ENCODE results near the gene LAYN. TPM values are rescaled to one million over a fixed set of nuclear protein-coding genes. Genes with fewer than 3 reads are reported as not detected.
A peak's percentile ranks its signal among the peaks of the same experiment; 100 is the strongest.

Gene LAYN
- total RNA-seq, 3 donors from 2014 or later (not counting 1 experiment from before 2014, with no cell fraction given) = 0.94 to 1.8 TPM; not detected in 1

- Mint-ChIP-seq H3K4me3 (peak within 1 kb of the TSS; percentile 55), H3K36me3 (no peaks in the 10 kb centered on the region), H3K9me3 (no peaks in the 10 kb centered on the region), H3K27me3 (ENCODE audit: low read depth in 2 of 2) (peaks cover 43 to 45% of the 10 kb centered on the region in 2 donors), H3K27ac (no peak within 1 kb of the TSS), H3K4me1 (peaks cover 5 to 7% of the 10 kb centered on the region in 2 donors)
- intact Hi-C loops (cut with micrococcal nuclease) = no loop called here
- no peak for TF ChIP-seq CTCF (IDR thresholded peaks at IDR 0.05)
- DNase-seq (peak in 1 of 2 donors; percentile 36), ATAC-seq (peak in 2 of 3 donors; percentile 29 to 52)
- no peaks in the 10 kb centered on the region for H3K36me3 ChIP-seq (ENCODE audit: control insufficient read depth, insufficient read depth, low read length)
- H3K27me3 ChIP-seq (ENCODE audit: control insufficient read depth, insufficient read depth, low read length) = peaks cover 33% of the 10 kb centered on the region
- WGBS (ENCODE audit: insufficient coverage) = 4% methylated on average over 83 of the region's 90 CpGs
- no peak within 1 kb of the TSS for H3K27ac ChIP-seq (ENCODE audit: low read length)
- no peak within 1 kb of the TSS for H3K4me3 ChIP-seq (ENCODE audit: low read length)
- no peaks in the 10 kb centered on the region for H3K9me3 ChIP-seq (ENCODE audit: control insufficient read depth, insufficient read depth, low read length)
- peaks cover 17% of the 10 kb centered on the region for H3K4me1 ChIP-seq (ENCODE audit: control insufficient read depth, insufficient read depth, low read length)
These were observed 28.0 kb upstream of the LAYN start, which contains the start of gene BTG4 for GRCh38 chr11:111512296-111513239. Gene BTG4 (minus strand): TSS chr11:111512386. CDS start chr11:111498776, 13,610 bp downstream.

GRCh38 chr11:111513240-111513605 is 27.3 kb upstream of the LAYN start:
- H3K4me3 ChIP-seq (ENCODE audit: low read length) = no peak overlapping the region
- ATAC-seq = peak in 1 of 3 donors; percentile 21

GRCh38 chr11:111514216-111515031 is 26.1 kb upstream of the LAYN start, which contains the start of gene HOATZ:
Gene HOATZ (plus strand): TSS chr11:111514778. CDS start chr11:111514785, 7 bp downstream.
- H3K36me3 ChIP-seq (ENCODE audit: control insufficient read depth, insufficient read depth, low read length) = no peaks in the 10 kb centered on the region
- peak in 1 of 2 donors; percentile 45 for DNase-seq
- Mint-ChIP-seq H3K27ac (no peak within 1 kb of the TSS), H3K4me3 (peak within 1 kb of the TSS; percentile 40), H3K36me3 (no peaks in the 10 kb centered on the region), H3K4me1 (peaks cover 5 to 7% of the 10 kb centered on the region in 2 donors), H3K27me3 (ENCODE audit: low read depth in 2 of 2) (peaks cover 33% of the 10 kb centered on the region in 2 donors), H3K9me3 (no peaks in the 10 kb centered on the region)
- no peak for ATAC-seq
- TF ChIP-seq CTCF (IDR thresholded peaks at IDR 0.05) = no peak
- no peaks in the 10 kb centered on the region for H3K9me3 ChIP-seq (ENCODE audit: control insufficient read depth, insufficient read depth, low read length)
- no peak within 1 kb of the TSS for H3K27ac ChIP-seq (ENCODE audit: low read length)
- H3K27me3 ChIP-seq (ENCODE audit: control insufficient read depth, insufficient read depth, low read length) = peaks cover 33% of the 10 kb centered on the region
- 26% methylated on average over 39 of the region's 39 CpGs for WGBS (ENCODE audit: insufficient coverage)
- intact Hi-C loops (cut with micrococcal nuclease) = no loop called here
- H3K4me1 ChIP-seq (ENCODE audit: control insufficient read depth, insufficient read depth, low read length) = peaks cover 17% of the 10 kb centered on the region
- no peak within 1 kb of the TSS for H3K4me3 ChIP-seq (ENCODE audit: low read length)

More at GRCh38 chr11:111513240-111513605, 27.3 kb upstream of the LAYN start:
- no peaks in the 10 kb centered on the region for H3K36me3 ChIP-seq (ENCODE audit: control insufficient read depth, insufficient read depth, low read length)
- intact Hi-C loops (cut with micrococcal nuclease) = no loop called here
- H3K27ac ChIP-seq (ENCODE audit: low read length) = no peak overlapping the region
- Mint-ChIP-seq H3K4me1 (peaks cover 5 to 7% of the 10 kb centered on the region in 2 donors), H3K36me3 (no peaks in the 10 kb centered on the region), H3K4me3 (no peak overlapping the region), H3K27ac (no peak overlapping the region), H3K9me3 (no peaks in the 10 kb centered on the region), H3K27me3 (ENCODE audit: low read depth in 2 of 2) (peaks cover 36 to 38% of the 10 kb centered on the region in 2 donors)
- WGBS (ENCODE audit: insufficient coverage) = 4% methylated on average over 3 of the region's 6 CpGs
- H3K9me3 ChIP-seq (ENCODE audit: control insufficient read depth, insufficient read depth, low read length) = no peaks in the 10 kb centered on the region
- H3K4me1 ChIP-seq (ENCODE audit: control insufficient read depth, insufficient read depth, low read length) = peaks cover 17% of the 10 kb centered on the region
- DNase-seq = no peak
- peaks cover 33% of the 10 kb centered on the region for H3K27me3 ChIP-seq (ENCODE audit: control insufficient read depth, insufficient read depth, low read length)
- no peak for TF ChIP-seq CTCF (IDR thresholded peaks at IDR 0.05)

All from natural killer cell (primary cell).